AG09309 (cell line): ENCODE measurements around the gene FOXJ1.
A peak's percentile ranks its signal among the peaks of the same experiment; 100 is the strongest.

ENCODE experiments used
- DNase-seq: peaks from one replicate; pipeline ENCODE4 v3.0.0-alpha.2; 2010; ENCODE audit warnings: low read depth
- H3K4me3 ChIP-seq: 2 replicates; pipeline ENCODE4 v1.5.1; 2011; ENCODE audit warnings: mild to moderate bottlenecking, low read depth, low read length, moderate library complexity; ENCODE audit not compliant: control insufficient read depth
- CTCF ChIP-seq: IDR thresholded peaks from 2 replicates; pipeline ENCODE4 v1.5.1; 2011; ENCODE audit warnings: mild to moderate bottlenecking, low read depth, low read length, inconsistent platforms; ENCODE audit not compliant: insufficient read depth, control insufficient read depth; ENCODE audit errors: missing control alignments

The FOXJ1 gene

DNA sequence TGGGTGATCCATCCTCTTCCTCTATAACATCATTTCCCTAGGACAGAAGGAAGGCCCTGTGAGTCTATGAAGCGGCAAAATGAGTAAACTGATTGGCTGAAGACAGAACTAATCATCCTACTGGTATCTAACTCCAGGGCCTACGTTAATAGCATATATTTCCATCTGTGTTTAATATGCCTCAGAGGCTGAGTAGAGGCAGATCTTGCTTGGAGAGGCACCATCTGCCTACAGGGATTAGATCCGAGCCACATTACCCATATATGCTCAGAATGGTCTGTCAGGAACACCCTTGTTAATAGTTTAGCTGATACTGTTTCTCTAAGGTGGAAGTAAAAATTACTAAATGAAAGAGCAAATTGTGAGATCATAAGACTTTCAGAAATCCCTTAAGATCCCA lies 13.2 kb upstream of the FOXJ1 start:
- TF ChIP-seq CTCF = no peak
- no peak overlapping the region for H3K4me3 ChIP-seq
- DNase-seq = no peak

DNA sequence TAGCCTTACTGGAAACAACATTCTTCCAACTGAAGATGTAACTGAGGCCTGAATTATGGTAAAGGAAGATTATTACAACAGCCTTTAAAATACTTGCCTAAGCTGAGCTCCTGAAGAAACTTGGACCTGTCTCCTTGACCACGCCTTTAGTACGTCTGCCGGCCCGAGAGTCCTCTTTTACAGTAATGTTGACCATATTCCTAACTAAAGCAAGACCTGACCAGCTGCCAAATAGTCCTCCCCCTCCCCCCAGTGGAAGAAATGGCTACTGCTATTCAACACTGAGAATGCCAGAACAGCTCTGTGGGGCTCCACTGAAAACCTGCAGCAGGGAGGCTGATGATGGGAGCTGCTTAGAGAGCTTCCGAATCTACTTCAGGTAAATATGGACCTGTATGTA lies 12.6 kb upstream of the FOXJ1 start:
- no peak for DNase-seq
- no peak overlapping the region for H3K4me3 ChIP-seq
- TF ChIP-seq CTCF = peak; percentile 36

DNA sequence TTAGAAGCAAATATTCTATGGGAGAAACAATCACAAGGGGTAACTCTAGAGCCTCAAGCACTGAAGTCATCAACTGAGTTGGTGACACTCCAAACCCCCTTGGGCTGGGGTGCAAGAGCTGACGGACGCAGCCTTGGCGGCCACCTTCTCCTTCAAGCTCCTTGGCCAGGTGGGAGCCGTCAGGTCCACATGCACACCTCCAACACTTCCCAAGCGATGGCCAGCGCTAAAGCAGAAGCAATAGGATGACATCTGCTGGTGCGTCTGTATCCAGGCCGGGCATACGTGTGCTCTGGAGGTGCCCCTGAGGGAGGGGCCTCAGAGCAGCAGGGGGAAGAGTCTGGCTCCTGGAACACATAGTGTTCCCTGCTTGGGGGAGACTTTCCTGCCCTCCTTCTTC lies 12.2 kb upstream of the FOXJ1 start:
- DNase-seq = no peak
- TF ChIP-seq CTCF = no peak
- H3K4me3 ChIP-seq = no peak overlapping the region

DNA sequence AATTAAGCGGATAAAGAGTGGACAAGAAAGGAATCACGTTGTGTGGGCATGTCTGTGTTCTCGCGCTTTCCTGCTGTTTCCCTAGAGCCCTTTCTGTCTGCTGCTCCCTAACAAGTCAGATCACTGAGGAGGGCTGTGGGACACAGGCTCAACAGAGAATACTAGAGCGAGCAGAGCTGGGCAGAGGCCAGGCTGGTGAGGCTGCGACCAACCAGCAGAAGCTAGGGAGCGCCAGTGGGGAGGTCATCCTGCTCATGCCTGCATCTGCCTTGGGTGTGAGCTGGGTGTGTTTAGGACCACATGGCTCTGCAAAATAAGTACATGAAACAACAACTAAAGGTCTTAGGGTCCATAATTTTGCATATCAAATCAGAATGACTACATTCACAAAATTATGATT lies 11.5 kb upstream of the FOXJ1 start:
- TF ChIP-seq CTCF = no peak
- DNase-seq = no peak
- H3K4me3 ChIP-seq = no peak overlapping the region

DNA sequence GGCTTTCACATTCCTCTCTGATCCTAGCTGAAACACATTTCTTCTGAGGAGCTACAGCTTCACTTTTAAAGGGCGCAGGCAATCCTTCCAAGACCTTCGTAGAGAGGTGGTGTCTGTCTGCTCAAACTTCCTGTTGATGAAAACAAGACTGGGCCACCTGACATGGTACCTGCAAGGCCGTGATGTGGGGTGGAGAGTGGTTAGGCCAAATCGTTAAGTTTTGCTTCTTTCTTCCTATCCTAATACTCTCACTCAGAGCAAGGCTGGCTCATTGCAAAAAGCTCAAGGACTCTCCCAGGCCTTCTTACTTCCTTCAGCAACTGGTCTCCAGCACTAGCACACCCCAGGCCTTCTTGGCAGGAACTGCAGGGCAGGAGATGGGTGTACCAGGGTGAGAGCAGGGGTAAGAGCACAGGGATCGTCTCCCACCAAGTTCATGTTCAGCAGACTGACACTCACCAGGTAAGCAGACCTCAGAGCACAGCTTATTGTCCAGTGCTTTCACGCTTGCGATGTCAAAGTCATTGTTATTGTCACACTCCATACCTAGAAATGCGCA lies 10.9 kb upstream of the FOXJ1 start:
- no peak for TF ChIP-seq CTCF
- DNase-seq = no peak
- no peak overlapping the region for H3K4me3 ChIP-seq

DNA sequence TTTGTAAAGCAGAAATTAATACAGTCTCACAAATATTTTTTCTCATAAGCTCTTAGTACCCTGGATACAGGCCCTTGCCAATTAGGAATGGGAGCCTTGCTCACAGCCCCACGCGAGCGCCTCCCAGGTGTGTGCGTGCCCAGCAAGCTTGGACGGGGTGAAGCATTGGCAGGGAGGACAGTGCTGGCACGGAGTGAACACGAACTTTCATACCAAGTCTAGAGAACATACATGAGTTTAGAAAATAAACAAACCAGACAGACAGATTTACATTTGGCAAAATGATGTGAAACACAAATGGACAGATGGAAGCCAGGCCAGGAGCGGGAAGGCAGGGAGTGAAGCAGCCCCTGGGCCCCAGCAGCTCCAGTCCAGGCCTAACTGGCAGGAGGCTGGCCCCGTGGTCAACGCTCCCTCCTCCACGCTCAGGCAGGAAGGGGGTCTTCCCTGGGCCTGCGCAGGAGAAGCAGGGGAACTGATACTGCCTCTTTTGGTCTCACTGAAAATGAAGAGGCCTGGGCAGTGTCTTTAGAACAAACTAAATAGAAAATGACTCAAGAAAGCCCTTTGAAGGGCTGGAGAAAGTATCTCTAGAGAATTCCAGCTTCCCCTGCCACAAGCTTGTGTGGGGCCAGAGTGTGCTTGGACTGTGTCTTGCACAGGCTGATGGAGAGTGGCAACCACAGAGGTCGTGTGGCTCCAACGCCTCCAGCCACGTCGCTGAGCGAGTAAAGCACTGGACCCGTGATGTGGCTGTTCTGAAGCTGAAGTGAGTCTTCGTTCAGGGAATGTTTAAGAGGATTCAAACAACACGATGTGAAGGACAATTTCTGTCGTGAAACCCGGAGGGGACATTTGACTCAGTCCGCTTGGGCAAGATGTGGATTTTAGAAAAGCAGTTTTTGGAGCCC lies 9.9 kb upstream of the FOXJ1 start:
- DNase-seq = no peak
- H3K4me3 ChIP-seq = no peak overlapping the region
- TF ChIP-seq CTCF = no peak
